ENCODE data around the gene SH2D2A. TPM values are rescaled to one million over a fixed set of nuclear protein-coding genes. Genes with fewer than 3 reads are reported as not detected.

Gene SH2D2A
- total and polyA plus RNA-seq, 2 donors (not counting 1 experiment from before 2014, with no cell fraction given): 0.73 to 2.1 TPM

DNA sequence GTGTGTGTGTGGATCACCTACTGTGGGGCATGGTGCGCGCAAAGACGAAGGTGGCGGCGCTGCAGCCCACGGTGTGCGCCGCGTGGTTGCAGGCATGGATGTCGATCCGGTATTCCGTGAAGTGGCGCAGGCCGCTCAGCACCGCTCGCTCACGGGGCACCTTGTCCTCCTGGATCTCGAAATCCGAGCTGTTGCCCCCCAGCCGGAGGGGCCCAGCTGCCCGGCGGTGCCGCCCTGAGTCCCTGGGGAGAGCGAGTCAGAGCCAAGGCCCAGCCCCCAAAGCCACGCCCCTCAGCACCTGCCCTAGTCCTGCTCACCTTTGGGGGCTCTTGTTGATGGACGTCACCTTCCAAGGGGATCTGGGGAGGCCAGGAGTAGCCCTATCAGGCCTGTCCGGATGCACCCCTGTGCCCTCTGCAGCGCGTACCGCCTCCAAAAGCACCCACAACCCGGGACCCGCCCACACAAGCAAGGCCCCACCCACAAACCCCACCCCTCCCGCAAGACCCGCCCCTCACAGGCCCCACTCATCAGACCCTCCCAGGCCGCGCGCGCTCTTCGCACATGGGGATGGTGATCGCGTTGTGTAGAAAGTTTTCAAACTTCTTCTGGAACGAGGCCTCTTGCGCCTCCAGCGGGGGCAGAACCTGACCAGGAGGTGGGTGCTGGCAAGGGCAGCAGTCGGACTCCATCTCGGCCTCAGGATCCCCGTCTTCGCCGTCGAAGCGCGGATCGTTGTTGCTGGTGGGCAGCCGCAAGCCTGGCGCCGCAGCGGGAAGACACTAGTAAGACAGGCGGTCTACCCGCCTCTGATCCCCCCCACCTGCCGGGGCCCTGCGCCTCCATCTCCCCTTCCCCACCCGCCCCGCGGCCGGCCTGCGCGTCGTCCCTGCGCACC is 28.7 kb upstream of the SH2D2A start:
- intact Hi-C loops (cut with micrococcal nuclease): no loop called here
- H3K4me3 Mint-ChIP-seq: peak overlapping the region; percentile 62
- Histone ChIP-seq H3K9ac (ENCODE audit: low read length) (no peak overlapping the region), H2AFZ (ENCODE audit: insufficient read depth, low read depth, low read length, poor library complexity, severe bottlenecking) (no peak overlapping the region), H3K27ac (ENCODE audit: low read length in 2 of 2) (no peak overlapping the region), H3K4me3 (ENCODE audit: control extremely low read depth in 1 of 5, extremely low read depth in 1 of 5, insufficient read depth in 1 of 5, low read depth in 2 of 5, low read length in 4 of 5) (no peak overlapping the region), H3K36me3 (replicated peaks in 1 of 2; ENCODE audit: control extremely low read depth in 1 of 2, control insufficient read depth in 1 of 2, extremely low read depth in 1 of 2, insufficient read depth in 2 of 2, low read length in 1 of 2) (no peaks in the 10 kb centered on the region), H4K20me1 (ENCODE audit: control insufficient read depth, insufficient read depth, low read length, poor library complexity, severe bottlenecking) (no peaks in the 10 kb centered on the region), H3K4me1 (ENCODE audit: control insufficient read depth in 2 of 2, insufficient read depth in 2 of 2, low read length in 2 of 2) (peaks cover 8 to 12% of the 10 kb centered on the region in 2 donors), H3K4me2 (replicated peaks; ENCODE audit: low read depth, low read length, poor library complexity, severe bottlenecking) (peak overlapping the region; percentile 43), H3K9me3 (ENCODE audit: control extremely low read depth in 1 of 3, control insufficient read depth in 2 of 3, insufficient read depth in 1 of 3, low read length in 2 of 3) (peaks cover 0 to 9% (median 0%) of the 10 kb centered on the region in 3 donors), H3K27me3 (replicated peaks in 1 of 4; ENCODE audit: control extremely low read depth in 1 of 4, control insufficient read depth in 3 of 4, insufficient read depth in 4 of 4, low read length in 3 of 4) (peaks cover 0 to 65% (median 28%) of the 10 kb centered on the region in 4 experiments), H3K79me2 (ENCODE audit: control insufficient read depth, insufficient read depth, low read length) (no peaks in the 10 kb centered on the region)
- no peak overlapping the region for H3K27ac Mint-ChIP-seq
- peaks cover 17% of the 10 kb centered on the region for H3K4me1 Mint-ChIP-seq
- H3K27me3 Mint-ChIP-seq: peaks cover 77% of the 10 kb centered on the region
- WGBS (ENCODE audit: insufficient coverage): 16% methylated on average over 51 of the region's 69 CpGs
- POLR2A ChIA-PET: no interaction called here
- no peak for ATAC-seq (ENCODE audit: low read depth)
- TF ChIP-seq EZH2 (IDR thresholded peaks at IDR 0.05; ENCODE audit: borderline replicate concordance, insufficient read depth, low read depth, low read length, poor library complexity, severe bottlenecking): no peak
- TF ChIP-seq, protein P1, sequence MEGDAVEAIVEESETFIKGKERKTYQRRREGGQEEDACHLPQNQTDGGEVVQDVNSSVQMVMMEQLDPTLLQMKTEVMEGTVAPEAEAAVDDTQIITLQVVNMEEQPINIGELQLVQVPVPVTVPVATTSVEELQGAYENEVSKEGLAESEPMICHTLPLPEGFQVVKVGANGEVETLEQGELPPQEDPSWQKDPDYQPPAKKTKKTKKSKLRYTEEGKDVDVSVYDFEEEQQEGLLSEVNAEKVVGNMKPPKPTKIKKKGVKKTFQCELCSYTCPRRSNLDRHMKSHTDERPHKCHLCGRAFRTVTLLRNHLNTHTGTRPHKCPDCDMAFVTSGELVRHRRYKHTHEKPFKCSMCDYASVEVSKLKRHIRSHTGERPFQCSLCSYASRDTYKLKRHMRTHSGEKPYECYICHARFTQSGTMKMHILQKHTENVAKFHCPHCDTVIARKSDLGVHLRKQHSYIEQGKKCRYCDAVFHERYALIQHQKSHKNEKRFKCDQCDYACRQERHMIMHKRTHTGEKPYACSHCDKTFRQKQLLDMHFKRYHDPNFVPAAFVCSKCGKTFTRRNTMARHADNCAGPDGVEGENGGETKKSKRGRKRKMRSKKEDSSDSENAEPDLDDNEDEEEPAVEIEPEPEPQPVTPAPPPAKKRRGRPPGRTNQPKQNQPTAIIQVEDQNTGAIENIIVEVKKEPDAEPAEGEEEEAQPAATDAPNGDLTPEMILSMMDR (IDR thresholded peaks at IDR 0.05): no peak
- CTCF ChIA-PET: interaction anchor here (1.2 kb wide), 1 partner anchor 10 kb away, joined by 3 read pairs; no protein-coding TSS in a partner anchor
- no peaks in the 10 kb centered on the region for H3K9me3 Mint-ChIP-seq (ENCODE audit: insufficient read depth)
- DNase-seq: peak; percentile 28

GRCh38 chr1:156844638-156845037 is 28.0 kb upstream of the SH2D2A start:
- no peaks in the 10 kb centered on the region for H3K79me2 ChIP-seq (ENCODE audit: control insufficient read depth, insufficient read depth, low read length)
- H3K27me3 Mint-ChIP-seq: peaks cover 82% of the 10 kb centered on the region
- TF ChIP-seq, protein P1 (IDR thresholded peaks at IDR 0.05): no peak
- no peak for TF ChIP-seq EZH2 (IDR thresholded peaks at IDR 0.05; ENCODE audit: borderline replicate concordance, insufficient read depth, low read depth, low read length, poor library complexity, severe bottlenecking)
- 38% methylated on average over 13 of the region's 14 CpGs for WGBS (ENCODE audit: insufficient coverage)
- intact Hi-C loops (cut with micrococcal nuclease): no loop called here
- no peak overlapping the region for H3K27ac ChIP-seq (ENCODE audit: low read length in 2 of 2)
- H3K27me3 ChIP-seq (replicated peaks in 1 of 4; ENCODE audit: control extremely low read depth in 1 of 4, control insufficient read depth in 3 of 4, insufficient read depth in 4 of 4, low read length in 3 of 4): peaks cover 0 to 68% (median 27%) of the 10 kb centered on the region in 4 experiments
- ChIA-PET CTCF (no interaction called here), POLR2A (no interaction called here)
- H2AFZ ChIP-seq (ENCODE audit: insufficient read depth, low read depth, low read length, poor library complexity, severe bottlenecking): no peak overlapping the region
- no peaks in the 10 kb centered on the region for H3K36me3 ChIP-seq (replicated peaks in 1 of 2; ENCODE audit: control extremely low read depth in 1 of 2, control insufficient read depth in 1 of 2, extremely low read depth in 1 of 2, insufficient read depth in 2 of 2, low read length in 1 of 2)
- peak overlapping the region; percentile 26 for H3K4me3 Mint-ChIP-seq
- peaks cover 0 to 9% (median 0%) of the 10 kb centered on the region in 3 donors for H3K9me3 ChIP-seq (ENCODE audit: control extremely low read depth in 1 of 3, control insufficient read depth in 2 of 3, insufficient read depth in 1 of 3, low read length in 2 of 3)
- ATAC-seq (ENCODE audit: low read depth) (no peak), DNase-seq (no peak)
- peaks cover 17% of the 10 kb centered on the region for H3K4me1 Mint-ChIP-seq
- H3K4me2 ChIP-seq (replicated peaks; ENCODE audit: low read depth, low read length, poor library complexity, severe bottlenecking): peak overlapping the region; percentile 43
- no peaks in the 10 kb centered on the region for H4K20me1 ChIP-seq (ENCODE audit: control insufficient read depth, insufficient read depth, low read length, poor library complexity, severe bottlenecking)
- no peak overlapping the region for H3K27ac Mint-ChIP-seq
- H3K4me3 ChIP-seq (ENCODE audit: control extremely low read depth in 1 of 5, extremely low read depth in 1 of 5, insufficient read depth in 1 of 5, low read depth in 2 of 5, low read length in 4 of 5): no peak overlapping the region
- no peaks in the 10 kb centered on the region for H3K9me3 Mint-ChIP-seq (ENCODE audit: insufficient read depth)
- peaks cover 8 to 12% of the 10 kb centered on the region in 2 donors for H3K4me1 ChIP-seq (ENCODE audit: control insufficient read depth in 2 of 2, insufficient read depth in 2 of 2, low read length in 2 of 2)
- no peak overlapping the region for H3K9ac ChIP-seq (ENCODE audit: low read length)

All from B cell (primary cell).